HepG2 (cell line): ENCODE measurements around the gene DHCR7. TPM values are rescaled to one million over a fixed set of nuclear protein-coding genes. Genes with fewer than 3 reads are reported as not detected.

ENCODE experiments used
- ATAC-seq: fragments of 200-7000 bp; cut with Tn5 transposase; 3 replicates; pipeline ENCODE4 v1.9.1; 2020; ENCODE audit warnings: mild to moderate bottlenecking, moderate library complexity
- BruUV-seq: library from RNA; stranded (reverse); fragments of 400-500 nt; replicated peaks from 2 replicates; lab custom pipeline; 2021; lab: Mats Ljungman, UMichigan
- CTCF ChIA-PET: fragments of 300-600 bp; formaldehyde crosslinking; extraction: SDS; loops from one replicate; lab custom pipeline; 2021; ENCODE audit warnings: low total read pairs, inconsistent platforms, low intra/inter-chr PET ratio; lab: Yijun Ruan, JAX
- POLR2A ChIA-PET: fragments of 350-600 bp; sonication (Branson Sonifier 250); formaldehyde crosslinking; loops from one replicate; lab custom pipeline; 2020; ENCODE audit warnings: antibody characterized with exemption, inconsistent platforms; lab: Yijun Ruan, JAX
- DNase-seq: peaks from one replicate; pipeline ENCODE4 v3.0.0-alpha.2; 2015; ENCODE audit warnings: low spot score
- FAIRE-seq: peaks from 3 replicates; lab custom pipeline; 2011; peaks lifted over from hg19 to GRCh38; lab: Jason Lieb, UNC
- H2AFZ ChIP-seq: one replicate; pipeline ENCODE4 v1.6.1; 2011; ENCODE audit warnings: low read length, inconsistent platforms
- H3K27ac ChIP-seq: fragments of 300-600 bp; 3 replicates; pipeline ENCODE4 v1.8.0; 2011; ENCODE audit warnings: mixed run types, mild to moderate bottlenecking, mixed read lengths, low read length, inconsistent platforms; ENCODE audit not compliant: insufficient read depth; ENCODE audit errors: extremely low read length
- H3K27me3 ChIP-seq, 2 experiments: fragments of 200-600 bp in 1 of 2; 2 replicates in 1 of 2; 3 replicates in 1 of 2; pipeline versions ENCODE4 v1.6.0 to v1.8.0; 2011; ENCODE audit warnings: low read length in 2 of 2, mild to moderate bottlenecking in 2 of 2, moderate library complexity in 2 of 2, inconsistent platforms in 1 of 2; ENCODE audit not compliant: insufficient read depth in 2 of 2, control insufficient read depth in 1 of 2
- H3K36me3 ChIP-seq, 2 experiments: fragments of 200-600 bp in 1 of 2; replicated peaks in 1 of 2; 2 replicates in 1 of 2; 3 replicates in 1 of 2; pipeline versions ENCODE4 v1.5.1 to v1.8.0; 2011; ENCODE audit warnings: low read length in 2 of 2, inconsistent platforms in 1 of 2; ENCODE audit not compliant: insufficient read depth in 2 of 2, control insufficient read depth in 1 of 2
- H3K4me1 ChIP-seq: 2 replicates; pipeline ENCODE4 v1.5.1; 2012; ENCODE audit warnings: low read length, inconsistent platforms; ENCODE audit not compliant: insufficient read depth
- H3K4me2 ChIP-seq: 2 replicates; pipeline ENCODE4 v1.6.0; 2011; ENCODE audit warnings: low read depth, low read length, inconsistent platforms
- H3K4me3 ChIP-seq, 3 experiments: fragments of 200-600 bp in 1 of 3; sonication (generic), shearing (Covaris generic) in 1 of 3; replicated peaks in 1 of 3; 2 replicates each; pipeline ENCODE4 v1.5.1; 2011 to 2016; ENCODE audit warnings: low read length in 3 of 3, inconsistent platforms in 2 of 3, low read depth in 2 of 3, mild to moderate bottlenecking in 2 of 3, control low read depth in 1 of 3, mixed read lengths in 1 of 3; ENCODE audit not compliant: insufficient read depth in 1 of 3
- H3K79me2 ChIP-seq: one replicate; pipeline ENCODE4 v1.6.1; 2011; ENCODE audit warnings: low read length, inconsistent platforms; ENCODE audit not compliant: insufficient read depth
- H3K9ac ChIP-seq: 2 replicates; pipeline ENCODE4 v1.6.0; 2011; ENCODE audit warnings: mild to moderate bottlenecking, low read depth, low read length, inconsistent platforms; ENCODE audit not compliant: insufficient read depth
- H3K9me3 ChIP-seq: 2 replicates; pipeline ENCODE4 v1.5.1; 2012; ENCODE audit warnings: mild to moderate bottlenecking, low read length
- H4K20me1 ChIP-seq: 2 replicates; pipeline ENCODE4 v1.6.0; 2011; ENCODE audit warnings: inconsistent platforms, mild to moderate bottlenecking, low read length, moderate library complexity; ENCODE audit not compliant: insufficient read depth
- ATM ChIP-seq: fragments of 450-650 bp; IDR thresholded peaks from 2 replicates; pipeline ENCODE4 v1.7.1; 2017; ENCODE audit warnings: mild to moderate bottlenecking, borderline replicate concordance
- CC2D1A ChIP-seq: sonication (generic); formaldehyde crosslinking; IDR thresholded peaks from 2 replicates; pipeline ENCODE4 v1.8.1; 2023; ENCODE audit warnings: mild to moderate bottlenecking, missing genetic modification reagents
- DMAP1 ChIP-seq: IDR thresholded peaks from 2 replicates; pipeline ENCODE4 v1.6.1; 2016
- KAT8 ChIP-seq: IDR thresholded peaks from 2 replicates; pipeline ENCODE4 v1.6.1; 2016; ENCODE audit warnings: missing genetic modification reagents, missing compliant biosample characterization
- KDM2A ChIP-seq: sonication (generic); formaldehyde crosslinking; IDR thresholded peaks from 2 replicates; pipeline ENCODE4 v1.4.0; 2020; ENCODE audit warnings: low read depth, missing genetic modification reagents, borderline replicate concordance
- MTA1 ChIP-seq: sonication (generic); formaldehyde crosslinking; IDR thresholded peaks from 2 replicates; pipeline ENCODE4 v1.4.0; 2020; ENCODE audit warnings: missing genetic modification reagents, mild to moderate bottlenecking, borderline replicate concordance
- NFE2 ChIP-seq: sonication (generic); formaldehyde crosslinking; IDR thresholded peaks from 2 replicates; pipeline ENCODE4 v1.4.0; 2020; ENCODE audit warnings: missing genetic modification reagents
- ZKSCAN1 ChIP-seq: fragments of 150-350 bp; IDR thresholded peaks from 2 replicates; pipeline ENCODE4 v1.6.1; 2014; ENCODE audit warnings: low read length
- ZNF124 ChIP-seq: sonication (generic); formaldehyde crosslinking; IDR thresholded peaks from 2 replicates; pipeline ENCODE4 v1.4.0; 2020; ENCODE audit warnings: missing genetic modification reagents
- ZNF567 ChIP-seq: sonication (generic); formaldehyde crosslinking; IDR thresholded peaks from 2 replicates; pipeline ENCODE4 v1.8.1; 2023; ENCODE audit warnings: mild to moderate bottlenecking, missing genetic modification reagents, borderline replicate concordance
- WGBS: methylation state at CpG from one replicate; pipeline ENCODE4 v1.1.6; 2017; ENCODE audit warnings: low lambda C conversion rate; 5-methylcytosine and 5-hydroxymethylcytosine counted together
- in situ Hi-C: cut with HindIII; loops from 2 replicates; pipeline ENCODE4 v1.10.0; 2017; ENCODE audit warnings: low pct_unique_long_range_greater_than_20kb; ENCODE audit not compliant: extremely low pct_ligation_motif_present
- intact Hi-C: fragments of 100-400 bp; cut with micrococcal nuclease; formaldehyde crosslinking; loops from one replicate; pipeline ENCODE4 v1.10.0; 2022; ENCODE audit not compliant: unreplicated experiment
- polyA plus RNA-seq, 8 experiments: library from polyadenylated mRNA; depleted of rRNA in 3 of 8; stranded (reverse) in 7 of 8; unstranded in 1 of 8; fragments of >200 nt; fragmentation: Illumina TruSeq in 4 of 8; extraction: Trizol in 4 of 8; gene quantifications; 2 replicates each; pipeline versions ENCODE4 v1.2.1 to v1.2.3, GENCODE V29; 2011 to 2016; ENCODE audit warnings: low read depth in 4 of 8, missing spikeins in 1 of 8, mixed read lengths in 1 of 8; ENCODE audit not compliant: insufficient read depth in 1 of 8
- total RNA-seq, 5 experiments: library from RNA; depleted of rRNA; stranded (reverse); fragments of >200 nt; fragmentation: Illumina TruSeq; extraction: Trizol; gene quantifications; 2 replicates each; pipeline ENCODE4 v1.2.3, GENCODE V29; 2016; ENCODE audit warnings: low read depth in 1 of 5
- TF ChIP-seq, protein P1 (sequence below): sonication (generic); formaldehyde crosslinking; conservative IDR thresholded peaks from 2 replicates; pipeline ENCODE4 v1.4.0; 2020; ENCODE audit warnings: missing genetic modification reagents
- TF ChIP-seq, protein P2 (sequence below): sonication (generic); formaldehyde crosslinking; IDR thresholded peaks from 2 replicates; pipeline ENCODE4 v1.4.0; 2020; ENCODE audit warnings: missing genetic modification reagents, mild to moderate bottlenecking, borderline replicate concordance
- TF ChIP-seq, protein P3 (sequence below): sonication (generic); formaldehyde crosslinking; IDR thresholded peaks from 2 replicates; pipeline ENCODE4 v1.4.0; 2020; ENCODE audit warnings: mild to moderate bottlenecking, missing genetic modification reagents

DHCR7 gene
- total and polyA plus RNA-seq, 2 of the 13 experiments (the other 11 are each of a cell fraction or from before 2014, with no cell fraction given), result 96.0 to 143 TPM

DNA sequence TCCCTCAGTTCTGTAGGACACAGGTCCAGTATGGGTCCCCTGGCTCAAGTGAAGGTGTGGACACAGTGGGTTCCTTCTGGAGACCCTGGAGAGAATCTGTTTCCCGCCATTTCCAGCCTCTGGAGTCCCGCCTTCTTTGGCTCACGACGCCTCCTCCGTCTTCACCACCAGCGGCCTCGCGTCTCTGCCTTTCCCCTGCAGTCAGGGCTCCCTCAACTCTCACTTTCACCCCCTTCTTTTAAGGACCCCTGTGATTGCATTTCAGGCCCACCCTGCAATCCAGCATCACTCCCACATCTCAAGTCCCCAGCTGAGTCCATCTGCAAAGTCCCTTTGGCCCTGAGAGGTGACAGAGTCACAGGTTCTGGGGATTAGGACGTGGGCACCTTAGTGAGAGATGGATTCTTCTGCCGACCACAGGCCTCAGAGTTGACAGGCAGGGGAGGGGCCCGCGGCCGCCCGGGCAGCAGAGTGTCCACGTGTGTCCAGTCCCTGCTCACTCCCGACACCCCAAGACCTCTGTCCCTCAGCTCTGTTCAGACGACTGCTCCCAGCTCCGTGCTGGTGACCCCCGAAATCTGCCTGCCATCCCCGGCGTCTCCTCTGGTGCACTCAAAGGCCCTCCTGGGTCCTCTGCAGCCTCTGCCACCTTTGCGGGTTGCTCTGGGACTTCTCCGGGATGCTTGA is 42.0 kb upstream of the DHCR7 start:
- Histone ChIP-seq H3K27ac (no peak overlapping the region), H3K9ac (no peak overlapping the region), H3K4me1 (no peaks in the 10 kb centered on the region), H3K4me2 (no peak overlapping the region), H3K9me3 (no peaks in the 10 kb centered on the region), H3K4me3 (no peak overlapping the region), H3K27me3 (no peaks in the 10 kb centered on the region), H3K36me3 (peaks cover 8 to 39% of the 10 kb centered on the region in 2 experiments), H2AFZ (no peak overlapping the region), H3K79me2 (no peaks in the 10 kb centered on the region), H4K20me1 (no peaks in the 10 kb centered on the region)
- DNase-seq (no peak), FAIRE-seq (no peak), ATAC-seq (no peak)
- ChIA-PET POLR2A (no interaction called here), CTCF (no interaction called here)
- WGBS, result 97% methylated on average over 22 of the region's 23 CpGs
- TF ChIP-seq ZKSCAN1 (no peak), KDM2A (CRISPR knock-in tag) (no peak), MTA1 (CRISPR knock-in tag) (no peak), KAT8 (CRISPR knock-in tag) (no peak), ATM (no peak), CC2D1A (CRISPR knock-in tag) (no peak), ZNF124 (CRISPR knock-in tag) (no peak), ZNF567 (CRISPR knock-in tag) (no peak), DMAP1 (CRISPR knock-in tag) (no peak), NFE2 (CRISPR knock-in tag) (no peak)
- TF ChIP-seq, protein P1, sequence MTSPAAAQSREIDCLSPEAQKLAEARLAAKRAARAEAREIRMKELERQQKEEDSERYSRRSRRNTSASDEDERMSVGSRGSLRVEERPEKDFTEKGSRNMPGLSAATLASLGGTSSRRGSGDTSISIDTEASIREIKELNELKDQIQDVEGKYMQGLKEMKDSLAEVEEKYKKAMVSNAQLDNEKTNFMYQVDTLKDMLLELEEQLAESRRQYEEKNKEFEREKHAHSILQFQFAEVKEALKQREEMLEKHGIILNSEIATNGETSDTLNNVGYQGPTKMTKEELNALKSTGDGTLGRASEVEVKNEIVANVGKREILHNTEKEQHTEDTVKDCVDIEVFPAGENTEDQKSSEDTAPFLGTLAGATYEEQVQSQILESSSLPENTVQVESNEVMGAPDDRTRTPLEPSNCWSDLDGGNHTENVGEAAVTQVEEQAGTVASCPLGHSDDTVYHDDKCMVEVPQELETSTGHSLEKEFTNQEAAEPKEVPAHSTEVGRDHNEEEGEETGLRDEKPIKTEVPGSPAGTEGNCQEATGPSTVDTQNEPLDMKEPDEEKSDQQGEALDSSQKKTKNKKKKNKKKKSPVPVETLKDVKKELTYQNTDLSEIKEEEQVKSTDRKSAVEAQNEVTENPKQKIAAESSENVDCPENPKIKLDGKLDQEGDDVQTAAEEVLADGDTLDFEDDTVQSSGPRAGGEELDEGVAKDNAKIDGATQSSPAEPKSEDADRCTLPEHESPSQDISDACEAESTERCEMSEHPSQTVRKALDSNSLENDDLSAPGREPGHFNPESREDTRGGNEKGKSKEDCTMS, result no peak
- TF ChIP-seq, protein P2, sequence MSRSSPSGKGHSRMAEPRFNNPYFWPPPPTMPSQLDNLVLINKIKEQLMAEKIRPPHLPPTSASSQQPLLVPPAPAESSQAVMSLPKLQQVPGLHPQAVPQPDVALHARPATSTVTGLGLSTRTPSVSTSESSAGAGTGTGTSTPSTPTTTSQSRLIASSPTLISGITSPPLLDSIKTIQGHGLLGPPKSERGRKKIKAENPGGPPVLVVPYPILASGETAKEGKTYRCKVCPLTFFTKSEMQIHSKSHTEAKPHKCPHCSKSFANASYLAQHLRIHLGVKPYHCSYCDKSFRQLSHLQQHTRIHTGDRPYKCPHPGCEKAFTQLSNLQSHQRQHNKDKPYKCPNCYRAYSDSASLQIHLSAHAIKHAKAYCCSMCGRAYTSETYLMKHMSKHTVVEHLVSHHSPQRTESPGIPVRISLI, result no peak
- TF ChIP-seq, protein P3, sequence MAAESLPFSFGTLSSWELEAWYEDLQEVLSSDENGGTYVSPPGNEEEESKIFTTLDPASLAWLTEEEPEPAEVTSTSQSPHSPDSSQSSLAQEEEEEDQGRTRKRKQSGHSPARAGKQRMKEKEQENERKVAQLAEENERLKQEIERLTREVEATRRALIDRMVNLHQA, result no peak
- in situ Hi-C loops, result no loop called here
- intact Hi-C loops, result no loop called here
- no TSS peak for BruUV-seq
